A549 treated with Mapracorat at 1 μM for 4 hours (cell line): ENCODE measurements around the gene SNRPB. TPM values are rescaled to one million over a fixed set of nuclear protein-coding genes. Genes with fewer than 3 reads are reported as not detected.

ENCODE experiments used
- total RNA-seq: library from RNA; stranded (reverse); fragments of 200-300 nt; extraction: Qiagen RNA extraction; gene quantifications from 5 replicates; pipeline ENCODE4 v1.2.3, GENCODE V29; 2022

The SNRPB gene
- 887 to 1,036 TPM (median 1,008 TPM) in 5 replicates for total RNA-seq

GRCh38 chr20:2470423-2471193 lies at the start of gene SNRPB:
TSS of gene SNRPB (minus strand) at chr20:2470789. CDS start at chr20:2470690, 99 bp downstream.

GRCh38 chr20:2508631-2509467 lies 38.3 kb upstream of the SNRPB start, which contains the start of gene ZNF343:
TSS of gene ZNF343 (minus strand) at chr20:2508915. CDS start at chr20:2493895, 15,020 bp downstream.

Other genes with a start within 250 kb of the SNRPB start
- 0.06 to 0.22 TPM in 2 of 5 replicates, not detected in the others for gene TGM3, start 174.8 kb downstream of the SNRPB start, total RNA-seq
- not detected in 5 replicates for gene TGM6, start 89.9 kb downstream of the SNRPB start, total RNA-seq
- gene ZNF343, start 38.1 kb upstream of the SNRPB start, total RNA-seq: 11.5 to 13.0 TPM (median 12.4 TPM) in 5 replicates
- gene TMC2, start 65.8 kb upstream of the SNRPB start, total RNA-seq: not detected in 5 replicates
- 567 to 662 TPM (median 613 TPM) in 5 replicates for gene NOP56, start 181.8 kb upstream of the SNRPB start, total RNA-seq
- gene IDH3B, start 193.4 kb upstream of the SNRPB start, total RNA-seq: 128 to 140 TPM (median 137 TPM) in 5 replicates
- gene EBF4, start 222.0 kb upstream of the SNRPB start, total RNA-seq: 2.9 to 4.0 TPM (median 3.0 TPM) in 5 replicates